ENCODE measurements around the gene KDM4B.

Gene KDM4B

GRCh38 chr19:5107432-5108122 is 138.7 kb downstream of the KDM4B start:
- DNase-seq (ENCODE audit: low read depth) = no peak

DNA sequence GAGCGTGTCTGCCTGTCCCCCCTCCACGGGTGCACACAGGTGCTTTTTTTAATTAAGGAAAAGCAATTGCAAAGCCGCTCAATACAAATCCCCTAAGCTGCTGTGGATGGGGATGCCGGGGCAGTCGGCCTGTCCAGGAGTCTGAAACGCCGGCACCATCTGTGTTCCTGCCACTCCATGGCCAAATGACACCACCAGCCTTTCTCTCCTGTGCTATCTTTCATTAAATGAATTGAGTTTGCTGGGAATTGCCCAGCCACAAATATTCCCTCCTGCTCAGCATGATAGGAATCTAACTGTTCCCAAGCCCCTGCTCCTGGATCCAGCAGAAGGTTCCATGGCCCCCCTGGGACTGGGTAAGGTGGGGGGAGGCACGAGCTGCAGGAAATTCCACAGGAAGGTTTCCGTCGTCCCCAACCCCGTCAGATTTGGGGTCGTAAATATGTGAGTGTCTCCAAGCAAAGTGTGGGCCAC is 139.2 kb downstream of the KDM4B start:
- DNase-seq (ENCODE audit: low read depth) = no peak

GRCh38 chr19:5108866-5109265 is 140.0 kb downstream of the KDM4B start:
- DNase-seq (ENCODE audit: low read depth) = no peak

DNA sequence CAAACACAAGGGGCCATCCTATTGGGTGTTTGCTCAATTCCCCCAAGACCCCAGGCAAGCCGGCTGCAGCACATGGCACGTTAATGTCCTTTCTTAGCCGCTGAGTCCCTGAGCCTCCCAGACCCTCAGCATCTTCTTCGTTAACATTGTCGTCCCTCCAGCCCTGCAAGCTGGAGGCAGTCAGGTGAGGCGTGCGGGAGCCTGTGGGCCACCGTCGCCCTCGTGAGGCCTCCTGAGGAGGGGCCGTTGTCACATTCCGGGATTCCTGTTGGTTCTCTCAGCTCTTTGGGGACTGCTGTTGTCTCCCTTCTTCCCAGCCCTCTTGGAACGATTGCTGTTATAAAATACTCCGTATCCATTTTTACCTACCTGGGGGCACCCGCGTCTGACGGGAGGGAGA is 140.6 kb downstream of the KDM4B start:
- no peak for DNase-seq (ENCODE audit: low read depth)

DNA sequence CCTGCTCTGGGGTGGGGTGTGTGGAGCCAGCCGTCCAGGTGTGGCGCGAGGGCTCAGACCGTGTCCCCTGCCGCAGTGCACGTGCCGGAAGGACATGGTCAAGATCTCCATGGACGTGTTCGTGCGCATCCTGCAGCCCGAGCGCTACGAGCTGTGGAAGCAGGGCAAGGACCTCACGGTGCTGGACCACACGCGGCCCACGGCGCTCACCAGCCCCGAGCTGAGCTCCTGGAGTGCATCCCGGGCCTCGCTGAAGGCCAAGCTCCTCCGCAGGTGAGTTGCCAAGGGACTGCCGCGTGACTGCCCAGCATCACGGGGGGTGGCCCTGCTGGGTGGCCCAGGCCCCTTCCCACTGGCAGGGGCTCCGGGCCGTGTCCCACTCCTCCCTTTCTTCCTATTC is 141.6 kb downstream of the KDM4B start:
- DNase-seq (ENCODE audit: low read depth) = no peak

GRCh38 chr19:5111051-5111450 is 142.1 kb downstream of the KDM4B start:
- no peak for DNase-seq (ENCODE audit: low read depth)

DNA sequence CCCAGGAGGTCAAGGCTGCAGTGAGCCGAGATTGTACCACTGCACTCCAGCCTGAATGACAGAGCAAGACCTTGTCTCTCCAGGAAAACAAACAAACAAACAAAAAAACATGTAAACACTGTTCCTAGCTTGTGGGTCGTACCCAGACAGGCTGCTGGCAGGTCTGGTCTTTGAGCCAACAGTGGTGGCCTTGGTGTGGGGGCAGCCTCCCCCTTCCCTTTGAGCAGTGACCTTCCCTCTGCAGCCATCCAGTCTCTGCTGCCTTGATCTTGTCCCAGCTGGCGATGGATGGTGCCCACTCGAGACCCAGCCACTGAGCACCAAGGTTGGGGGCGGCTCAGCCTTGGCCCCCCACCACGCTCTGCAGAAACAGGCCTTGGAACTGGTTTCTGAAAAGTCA is 143.3 kb downstream of the KDM4B start:
- no peak for DNase-seq (ENCODE audit: low read depth)

DNA sequence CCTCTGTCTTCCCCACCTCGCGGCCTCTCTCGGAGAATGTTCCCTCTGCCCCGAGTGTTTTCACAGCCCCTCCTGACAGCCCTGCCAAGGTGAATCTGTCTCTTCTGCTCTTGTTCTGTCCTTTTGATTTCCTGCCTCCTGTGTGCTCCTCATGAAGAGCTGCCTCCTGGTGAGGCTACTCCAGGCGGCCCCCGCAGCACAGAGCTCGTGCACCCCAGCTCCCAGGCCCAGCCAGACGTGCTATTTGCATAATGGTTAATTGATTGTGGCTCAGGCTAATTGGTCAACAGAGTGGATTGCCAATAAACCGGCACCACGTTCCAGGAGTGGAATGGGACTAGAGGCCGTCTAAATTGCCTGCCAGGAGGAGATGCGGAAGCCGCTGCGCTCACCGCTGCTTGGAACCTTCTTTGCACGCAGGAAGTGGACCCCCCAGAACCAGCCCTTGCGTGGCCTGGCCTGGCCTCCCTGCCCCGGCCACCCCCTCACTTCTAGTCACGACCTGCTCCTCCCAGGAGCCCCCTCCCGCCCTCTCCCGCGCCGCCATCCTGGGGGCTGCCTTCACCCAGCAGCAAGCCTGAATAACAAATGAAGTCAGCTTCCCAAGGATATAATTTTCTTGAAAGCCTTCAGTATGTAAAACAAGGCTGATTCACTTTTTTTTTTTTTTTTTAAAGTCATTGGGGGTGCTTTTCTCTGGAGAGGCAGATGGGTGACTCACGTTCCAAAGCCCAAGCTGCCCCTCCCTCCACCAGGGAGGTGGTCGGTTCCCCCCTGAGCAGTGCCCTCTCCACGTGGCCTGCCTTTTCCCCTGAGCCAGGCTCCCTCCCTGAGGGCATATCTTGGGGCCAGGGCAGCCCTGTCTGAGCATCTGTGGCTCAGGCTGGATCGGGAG is 144.0 kb downstream of the KDM4B start:
- no peak for DNase-seq (ENCODE audit: low read depth)

DNA sequence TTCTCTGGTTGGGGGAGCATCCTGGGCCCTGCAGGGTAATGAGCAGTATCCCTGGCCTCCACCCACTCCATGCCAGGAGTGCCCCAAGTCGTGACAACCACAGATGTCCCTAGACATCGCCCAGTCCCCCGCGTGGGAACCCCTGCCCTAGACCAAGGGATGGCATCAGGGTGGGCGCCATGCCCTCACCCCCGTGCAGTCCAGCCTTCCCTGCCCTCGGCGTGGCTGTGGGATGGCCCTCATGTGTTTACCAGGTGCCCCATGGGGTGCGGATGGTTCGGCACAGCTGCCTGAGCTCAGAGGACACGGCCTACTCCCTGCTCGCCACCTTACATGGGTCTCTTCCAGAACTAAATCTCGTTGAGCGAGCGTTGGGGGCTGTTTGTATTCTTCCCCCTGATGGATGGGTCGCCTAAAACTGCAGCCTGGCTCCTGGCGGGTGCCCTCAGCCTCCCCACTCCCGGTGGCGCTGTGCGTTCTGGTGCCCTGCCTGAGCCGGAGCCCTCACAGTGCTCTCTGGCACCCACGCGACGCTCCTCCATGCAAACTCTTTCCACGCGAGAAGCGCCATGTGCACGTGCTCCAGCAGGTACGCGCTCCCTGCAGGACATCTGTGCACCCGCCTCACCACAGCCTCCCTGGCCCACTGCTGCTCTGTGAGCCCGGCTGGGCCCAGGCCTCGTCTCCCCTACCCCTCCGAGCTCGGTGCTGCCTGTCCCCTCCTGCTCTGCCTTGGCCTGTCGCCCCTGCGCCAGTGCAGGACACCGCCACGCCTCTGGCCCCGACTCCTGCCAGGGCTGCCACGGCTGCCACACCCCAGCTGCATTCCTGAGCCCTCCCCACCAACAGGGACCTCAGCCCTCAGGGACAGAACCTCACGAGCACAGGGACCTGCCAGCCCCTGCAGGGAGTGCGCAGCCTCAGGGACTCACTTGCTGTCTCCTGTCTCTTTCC is 145.0 kb downstream of the KDM4B start:
- no peak for DNase-seq (ENCODE audit: low read depth)

GRCh38 chr19:5114727-5115126 is 145.8 kb downstream of the KDM4B start:
- DNase-seq (ENCODE audit: low read depth) = no peak

GRCh38 chr19:5115351-5115750 is 146.4 kb downstream of the KDM4B start:
- no peak for DNase-seq (ENCODE audit: low read depth)

DNA sequence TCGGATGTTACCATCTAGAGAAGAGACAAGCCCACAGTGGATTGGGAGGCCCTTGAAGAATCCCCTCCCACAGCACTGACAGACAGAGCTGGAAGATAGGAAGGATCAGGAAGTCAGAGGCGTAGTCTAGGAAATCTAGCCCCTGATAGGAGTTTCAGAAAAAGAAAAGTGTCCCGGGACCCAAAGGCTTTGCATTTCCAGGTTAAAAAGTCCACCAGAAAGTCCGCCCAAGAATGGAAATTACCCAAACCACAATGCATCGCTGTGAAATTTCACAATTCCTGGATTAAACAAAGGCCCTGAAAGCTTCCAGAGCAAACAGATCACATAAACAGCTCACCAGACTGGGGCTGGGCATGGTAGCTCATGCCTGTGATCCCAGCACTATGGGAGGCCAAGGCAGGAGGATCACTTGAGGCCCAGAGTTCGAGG is 146.9 kb downstream of the KDM4B start:
- DNase-seq (ENCODE audit: low read depth) = no peak

- no peak for DNase-seq (ENCODE audit: low read depth)
Measured at GRCh38 chr19:5116292-5116691, 147.4 kb downstream of the KDM4B start.

GRCh38 chr19:5117421-5117820 is 148.5 kb downstream of the KDM4B start:
- DNase-seq (ENCODE audit: low read depth) = no peak

- no peak for DNase-seq (ENCODE audit: low read depth)
Measured at GRCh38 chr19:5118026-5118425, 149.1 kb downstream of the KDM4B start.

DNA sequence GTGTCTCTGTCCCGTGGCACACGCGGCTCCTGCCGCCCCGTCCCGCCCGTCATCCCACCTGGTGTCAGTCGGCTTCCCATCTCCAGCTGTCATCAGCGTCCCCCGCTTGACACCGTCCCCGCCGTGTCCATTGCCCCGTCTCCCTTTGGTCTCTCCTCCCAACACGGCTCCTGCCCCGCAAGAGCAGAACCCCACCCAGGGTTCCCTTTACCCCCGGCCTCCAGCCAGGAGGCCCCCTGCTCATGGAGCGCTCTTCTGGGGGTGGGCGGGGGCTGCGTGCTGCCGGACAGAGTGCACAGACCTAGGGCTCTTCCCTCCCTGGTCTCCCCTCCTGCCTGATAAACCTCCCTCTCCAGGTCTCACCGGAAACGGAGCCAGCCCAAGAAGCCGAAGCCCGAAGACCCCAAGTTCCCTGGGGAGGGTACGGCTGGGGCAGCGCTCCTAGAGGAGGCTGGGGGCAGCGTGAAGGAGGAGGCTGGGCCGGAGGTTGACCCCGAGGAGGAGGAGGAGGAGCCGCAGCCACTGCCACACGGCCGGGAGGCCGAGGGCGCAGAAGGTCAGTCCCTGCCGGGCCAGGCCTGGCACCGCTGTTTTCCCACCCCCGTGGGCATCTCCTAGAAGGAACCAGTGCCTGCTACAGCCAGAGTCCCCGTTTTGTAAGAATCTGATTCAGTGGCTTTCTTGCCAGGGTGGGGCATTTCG is 150.5 kb downstream of the KDM4B start:
- no peak for DNase-seq (ENCODE audit: low read depth)

DNA sequence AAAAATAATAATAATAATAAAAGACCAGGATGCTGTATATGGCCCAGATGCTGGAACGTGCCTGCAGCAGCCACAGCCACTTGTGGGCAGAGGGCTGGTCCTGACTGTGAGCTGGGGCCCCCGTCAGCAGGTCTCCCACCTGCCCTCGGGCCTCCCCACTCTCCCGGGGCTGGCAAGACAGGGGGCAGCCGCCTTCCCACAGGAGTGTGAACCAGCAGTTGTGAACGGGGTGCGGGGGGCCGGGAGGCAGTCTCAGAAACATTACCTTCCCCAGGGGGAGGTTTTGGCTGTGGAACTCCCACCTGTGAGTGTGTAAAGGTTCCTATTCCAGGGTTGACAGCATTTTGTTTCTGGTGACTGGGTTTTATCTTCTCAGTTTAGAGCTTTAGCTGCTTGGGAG is 151.4 kb downstream of the KDM4B start:
- no peak for DNase-seq (ENCODE audit: low read depth)

DNA sequence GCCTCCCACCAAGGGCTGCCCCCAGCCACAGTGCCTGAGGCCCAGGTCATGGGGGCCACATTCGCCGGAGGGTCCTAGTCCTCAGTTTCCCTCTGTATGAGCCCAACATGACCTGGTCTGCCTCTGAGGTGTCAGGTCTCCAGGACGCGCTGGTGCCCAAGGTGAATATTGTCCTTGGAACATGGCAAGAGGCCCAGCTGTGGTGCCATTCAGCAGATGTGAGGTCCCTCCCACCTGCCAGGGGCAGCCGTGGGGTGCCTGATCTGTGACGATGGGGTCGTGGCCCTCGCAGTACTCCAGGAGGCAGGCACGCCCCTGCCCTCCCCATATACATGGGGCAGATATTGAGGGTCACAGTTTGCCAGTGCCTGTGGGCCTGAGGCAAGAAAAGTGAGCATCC is 151.9 kb downstream of the KDM4B start:
- no peak for DNase-seq (ENCODE audit: low read depth)

GRCh38 chr19:5121266-5122120 is 152.6 kb downstream of the KDM4B start:
- DNase-seq (ENCODE audit: low read depth) = no peak

GRCh38 chr19:5122121-5122400 is 153.1 kb downstream of the KDM4B start:
- no peak for DNase-seq (ENCODE audit: low read depth)
